HEK293 (cell line): ENCODE measurements around the gene CSNK2A2.

Experiments used
- CTCF ChIA-PET: fragments of 350-600 bp; formaldehyde crosslinking; extraction: SDS; loops from one replicate; lab custom pipeline; 2021; ENCODE audit warnings: antibody characterized with exemption; lab: Yijun Ruan, JAX
- POLR2A ChIA-PET: fragments of 300-600 bp; formaldehyde crosslinking; extraction: SDS; loops from one replicate; lab custom pipeline; 2020; ENCODE audit warnings: antibody characterized with exemption, inconsistent platforms; lab: Yijun Ruan, JAX
- H3K27ac ChIP-seq: fragments of 200-500 bp; sonication (Bioruptor generic); 2 replicates; pipeline ENCODE4 v1.5.1; 2014; ENCODE audit warnings: low read depth, low read length, control low read depth, inconsistent platforms; ENCODE audit errors: extremely low read depth
- H3K36me3 ChIP-seq, 2 experiments: fragments of 200-500 bp in 1 of 2; sonication (Bioruptor generic) in 1 of 2; 1 replicate in 1 of 2; 2 replicates in 1 of 2; pipeline ENCODE4 v1.5.1; 2014 to 2017; ENCODE audit warnings: inconsistent platforms in 2 of 2, low read length in 2 of 2; ENCODE audit not compliant: control insufficient read depth in 2 of 2, insufficient read depth in 1 of 2
- H3K4me1 ChIP-seq: fragments of 200-500 bp; sonication (Bioruptor generic); 2 replicates; pipeline ENCODE4 v1.5.1; 2014; ENCODE audit warnings: mild to moderate bottlenecking, low read length, inconsistent platforms; ENCODE audit not compliant: control insufficient read depth, insufficient read depth
- H3K4me3 ChIP-seq: 2 replicates; pipeline ENCODE4 v1.5.1; 2011; ENCODE audit warnings: low read depth, mild to moderate bottlenecking, control low read depth, low read length, moderate library complexity
- H3K9me3 ChIP-seq: fragments of 200-500 bp; sonication (Bioruptor generic); 2 replicates; pipeline ENCODE4 v1.5.1; 2014; ENCODE audit warnings: low read depth, low read length, inconsistent platforms; ENCODE audit not compliant: control insufficient read depth, insufficient read depth
- ATF2 ChIP-seq: fragments of 450-650 bp; formaldehyde crosslinking; IDR thresholded peaks from 2 replicates; pipeline ENCODE4 v1.5.1; 2016; ENCODE audit warnings: missing biosample characterization, missing genetic modification characterization, low read depth
- PATZ1 ChIP-seq: fragments of 450-650 bp; formaldehyde crosslinking; IDR thresholded peaks from 2 replicates; pipeline ENCODE4 v1.5.1; 2016; ENCODE audit warnings: missing biosample characterization, missing genetic modification characterization
- PRDM1 ChIP-seq: fragments of 450-650 bp; formaldehyde crosslinking; IDR thresholded peaks from 2 replicates; pipeline ENCODE4; 2016; ENCODE audit warnings: missing biosample characterization, missing genetic modification characterization
- REPIN1 ChIP-seq: fragments of 450-650 bp; formaldehyde crosslinking; IDR thresholded peaks from 2 replicates; pipeline ENCODE4 v1.5.1; 2017; ENCODE audit warnings: missing biosample characterization, missing genetic modification characterization, low read depth
- SALL2 ChIP-seq: fragments of 450-650 bp; formaldehyde crosslinking; IDR thresholded peaks from 2 replicates; pipeline ENCODE4 v1.5.0; 2017; ENCODE audit warnings: missing biosample characterization, mild to moderate bottlenecking, missing genetic modification characterization, borderline replicate concordance
- SCRT2 ChIP-seq: fragments of 450-650 bp; formaldehyde crosslinking; IDR thresholded peaks from 2 replicates; pipeline ENCODE4 v1.5.1; 2016; ENCODE audit warnings: missing biosample characterization, missing genetic modification characterization
- SP3 ChIP-seq: fragments of 450-650 bp; formaldehyde crosslinking; IDR thresholded peaks from 2 replicates; pipeline ENCODE4 v1.5.1; 2016; ENCODE audit warnings: missing biosample characterization, missing genetic modification characterization
- YY1 ChIP-seq: fragments of 450-650 bp; formaldehyde crosslinking; IDR thresholded peaks from 2 replicates; pipeline ENCODE4 v1.5.1; 2018; ENCODE audit warnings: missing biosample characterization, missing genetic modification characterization
- ZBTB8A ChIP-seq: fragments of 450-650 bp; formaldehyde crosslinking; IDR thresholded peaks from 2 replicates; pipeline ENCODE4 v1.5.1; 2016; ENCODE audit warnings: missing biosample characterization, missing genetic modification characterization
- ZFHX2 ChIP-seq: fragments of 450-650 bp; formaldehyde crosslinking; conservative IDR thresholded peaks from 2 replicates; pipeline ENCODE4 v1.5.1; 2016; ENCODE audit warnings: missing biosample characterization, missing genetic modification characterization
- ZNF112 ChIP-seq: fragments of 450-650 bp; formaldehyde crosslinking; IDR thresholded peaks from 2 replicates; pipeline ENCODE4 v1.5.0; 2017; ENCODE audit warnings: missing biosample characterization, missing genetic modification characterization
- ZNF146 ChIP-seq: fragments of 450-650 bp; formaldehyde crosslinking; IDR thresholded peaks from 2 replicates; pipeline ENCODE4 v1.5.1; 2016; ENCODE audit warnings: missing biosample characterization, missing genetic modification characterization
- ZNF366 ChIP-seq: fragments of 450-650 bp; formaldehyde crosslinking; conservative IDR thresholded peaks from 2 replicates; pipeline ENCODE4 v1.5.1; 2016; ENCODE audit warnings: missing biosample characterization, missing genetic modification characterization
- ZNF391 ChIP-seq: fragments of 450-650 bp; formaldehyde crosslinking; IDR thresholded peaks from 2 replicates; pipeline ENCODE4 v1.5.1; 2016; ENCODE audit warnings: low read depth, missing biosample characterization, missing genetic modification characterization, borderline replicate concordance
- ZNF501 ChIP-seq: fragments of 450-650 bp; formaldehyde crosslinking; IDR thresholded peaks from 2 replicates; pipeline ENCODE4 v1.5.1; 2016; ENCODE audit warnings: missing biosample characterization, missing genetic modification characterization
- ZNF521 ChIP-seq: fragments of 450-650 bp; formaldehyde crosslinking; IDR thresholded peaks from 2 replicates; pipeline ENCODE4 v1.5.1; 2017; ENCODE audit warnings: missing biosample characterization, mild to moderate bottlenecking, missing genetic modification characterization
- ZNF548 ChIP-seq: fragments of 450-650 bp; formaldehyde crosslinking; IDR thresholded peaks from 2 replicates; pipeline ENCODE4 v1.5.1; 2016; ENCODE audit warnings: missing biosample characterization, missing genetic modification characterization
- ZNF596 ChIP-seq: fragments of 450-650 bp; IDR thresholded peaks from 2 replicates; pipeline ENCODE4 v1.5.0; 2018; ENCODE audit warnings: missing biosample characterization, mild to moderate bottlenecking, missing genetic modification characterization, moderate library complexity
- ZNF600 ChIP-seq: fragments of 450-650 bp; formaldehyde crosslinking; IDR thresholded peaks from 2 replicates; pipeline ENCODE4 v1.5.1; 2016; ENCODE audit warnings: missing biosample characterization, missing genetic modification characterization
- ZNF626 ChIP-seq: fragments of 450-650 bp; sonication (Bioruptor Pico); formaldehyde crosslinking; IDR thresholded peaks from 2 replicates; pipeline ENCODE4 v1.5.1; 2018; ENCODE audit warnings: missing biosample characterization, missing genetic modification characterization, inconsistent platforms
- ZNF704 ChIP-seq: fragments of 450-650 bp; formaldehyde crosslinking; IDR thresholded peaks from 2 replicates; pipeline ENCODE4 v1.5.1; 2016; ENCODE audit warnings: missing biosample characterization, missing genetic modification characterization
- ZNF792 ChIP-seq: fragments of 450-650 bp; formaldehyde crosslinking; IDR thresholded peaks from 2 replicates; pipeline ENCODE4 v1.5.1; 2016; ENCODE audit warnings: missing biosample characterization, missing genetic modification characterization
- ZXDB ChIP-seq: fragments of 450-650 bp; formaldehyde crosslinking; IDR thresholded peaks from 2 replicates; pipeline ENCODE4 v1.5.1; 2016; ENCODE audit warnings: missing biosample characterization, missing genetic modification characterization
- TF ChIP-seq, protein P1 (sequence below): fragments of 450-650 bp; formaldehyde crosslinking; IDR thresholded peaks from 2 replicates; pipeline ENCODE4 v1.5.1; 2016; ENCODE audit warnings: missing biosample characterization, missing genetic modification characterization
- TF ChIP-seq, protein P2 (sequence below): fragments of 450-650 bp; formaldehyde crosslinking; IDR thresholded peaks from 2 replicates; pipeline ENCODE4 v1.5.1; 2016; ENCODE audit warnings: missing biosample characterization, missing genetic modification characterization

The CSNK2A2 gene

GRCh38 chr16:58111302-58111627 is 86.6 kb downstream of the CSNK2A2 start:
- peaks cover 6 to 36% of the 10 kb centered on the region in 2 experiments; a peak in 2 of 3 replicates for H3K36me3 ChIP-seq
- H3K4me1 ChIP-seq = peaks cover 4% of the 10 kb centered on the region; the same call in 1 of the 2 replicates
- POLR2A ChIA-PET = no interaction called here
- CTCF ChIA-PET = interaction anchor here (0.9 kb wide), 1 partner anchor 10 kb away, joined by 5 read pairs; no protein-coding TSS in a partner anchor
- no peak for TF ChIP-seq ZNF600 (tag by site-specific recombination)
- no peak for TF ChIP-seq ZNF704 (tag by site-specific recombination)
- TF ChIP-seq, protein P1, sequence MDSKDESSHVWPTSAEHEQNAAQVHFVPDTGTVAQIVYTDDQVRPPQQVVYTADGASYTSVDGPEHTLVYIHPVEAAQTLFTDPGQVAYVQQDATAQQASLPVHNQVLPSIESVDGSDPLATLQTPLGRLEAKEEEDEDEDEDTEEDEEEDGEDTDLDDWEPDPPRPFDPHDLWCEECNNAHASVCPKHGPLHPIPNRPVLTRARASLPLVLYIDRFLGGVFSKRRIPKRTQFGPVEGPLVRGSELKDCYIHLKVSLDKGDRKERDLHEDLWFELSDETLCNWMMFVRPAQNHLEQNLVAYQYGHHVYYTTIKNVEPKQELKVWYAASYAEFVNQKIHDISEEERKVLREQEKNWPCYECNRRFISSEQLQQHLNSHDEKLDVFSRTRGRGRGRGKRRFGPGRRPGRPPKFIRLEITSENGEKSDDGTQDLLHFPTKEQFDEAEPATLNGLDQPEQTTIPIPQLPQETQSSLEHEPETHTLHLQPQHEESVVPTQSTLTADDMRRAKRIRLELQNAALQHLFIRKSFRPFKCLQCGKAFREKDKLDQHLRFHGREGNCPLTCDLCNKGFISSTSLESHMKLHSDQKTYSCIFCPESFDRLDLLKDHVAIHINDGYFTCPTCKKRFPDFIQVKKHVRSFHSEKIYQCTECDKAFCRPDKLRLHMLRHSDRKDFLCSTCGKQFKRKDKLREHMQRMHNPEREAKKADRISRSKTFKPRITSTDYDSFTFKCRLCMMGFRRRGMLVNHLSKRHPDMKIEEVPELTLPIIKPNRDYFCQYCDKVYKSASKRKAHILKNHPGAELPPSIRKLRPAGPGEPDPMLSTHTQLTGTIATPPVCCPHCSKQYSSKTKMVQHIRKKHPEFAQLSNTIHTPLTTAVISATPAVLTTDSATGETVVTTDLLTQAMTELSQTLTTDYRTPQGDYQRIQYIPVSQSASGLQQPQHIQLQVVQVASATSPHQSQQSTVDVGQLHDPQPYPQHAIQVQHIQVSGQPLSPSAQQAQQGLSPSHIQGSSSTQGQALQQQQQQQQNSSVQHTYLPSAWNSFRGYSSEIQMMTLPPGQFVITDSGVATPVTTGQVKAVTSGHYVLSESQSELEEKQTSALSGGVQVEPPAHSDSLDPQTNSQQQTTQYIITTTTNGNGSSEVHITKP = peak; percentile 94
- TF ChIP-seq PATZ1 (tag by site-specific recombination) = no peak
- TF ChIP-seq ZNF112 (tag by site-specific recombination) = no peak
- H3K27ac ChIP-seq = no peak overlapping the region
- H3K9me3 ChIP-seq = no peaks in the 10 kb centered on the region
- H3K4me3 ChIP-seq = no peak overlapping the region

GRCh38 chr16:58110571-58111301 is 87.2 kb downstream of the CSNK2A2 start:
- Histone ChIP-seq H3K36me3 (peaks cover 6 to 31% of the 10 kb centered on the region in 2 experiments; a peak in 2 of 3 replicates), H3K4me3 (no peak overlapping the region), H3K4me1 (peaks cover 4% of the 10 kb centered on the region; the same call in 1 of the 2 replicates), H3K9me3 (no peaks in the 10 kb centered on the region), H3K27ac (no peak overlapping the region)
- ChIA-PET POLR2A (interaction anchor here (1.2 to 1.4 kb wide), 2 partner anchors 11 to 19 kb away, joined by 3 to 4 read pairs; partner anchors contain the start of gene CFAP20), CTCF (interaction anchor here (0.7 to 4.4 kb wide), 3 partner anchors 11 to 179 kb away, joined by 3 to 28 read pairs (median 15); no protein-coding TSS in a partner anchor)
- TF ChIP-seq ZNF792 (no peak), SCRT2 (peak; percentile 76), ZNF146 (tag by site-specific recombination) (no peak), ZFHX2 (peak; percentile 69), SP3 (no peak), ZNF521 (tag by site-specific recombination) (no peak), ZNF596 (tag by site-specific recombination) (no peak), ZNF626 (tag by site-specific recombination) (no peak), ATF2 (no peak), ZNF391 (tag by site-specific recombination) (no peak), ZNF548 (tag by site-specific recombination) (no peak), ZNF501 (no peak), ZXDB (tag by site-specific recombination) (no peak), PRDM1 (tag by site-specific recombination) (no peak), SALL2 (no peak), REPIN1 (tag by site-specific recombination) (no peak), ZBTB8A (tag by site-specific recombination) (0 out of 2 replicates have a peak, but pooled peaks have one; percentile 21), ZNF366 (tag by site-specific recombination) (0 out of 2 replicates have a peak, but pooled peaks have one; percentile 13), YY1 (tag by site-specific recombination) (no peak)
- TF ChIP-seq, protein P2, sequence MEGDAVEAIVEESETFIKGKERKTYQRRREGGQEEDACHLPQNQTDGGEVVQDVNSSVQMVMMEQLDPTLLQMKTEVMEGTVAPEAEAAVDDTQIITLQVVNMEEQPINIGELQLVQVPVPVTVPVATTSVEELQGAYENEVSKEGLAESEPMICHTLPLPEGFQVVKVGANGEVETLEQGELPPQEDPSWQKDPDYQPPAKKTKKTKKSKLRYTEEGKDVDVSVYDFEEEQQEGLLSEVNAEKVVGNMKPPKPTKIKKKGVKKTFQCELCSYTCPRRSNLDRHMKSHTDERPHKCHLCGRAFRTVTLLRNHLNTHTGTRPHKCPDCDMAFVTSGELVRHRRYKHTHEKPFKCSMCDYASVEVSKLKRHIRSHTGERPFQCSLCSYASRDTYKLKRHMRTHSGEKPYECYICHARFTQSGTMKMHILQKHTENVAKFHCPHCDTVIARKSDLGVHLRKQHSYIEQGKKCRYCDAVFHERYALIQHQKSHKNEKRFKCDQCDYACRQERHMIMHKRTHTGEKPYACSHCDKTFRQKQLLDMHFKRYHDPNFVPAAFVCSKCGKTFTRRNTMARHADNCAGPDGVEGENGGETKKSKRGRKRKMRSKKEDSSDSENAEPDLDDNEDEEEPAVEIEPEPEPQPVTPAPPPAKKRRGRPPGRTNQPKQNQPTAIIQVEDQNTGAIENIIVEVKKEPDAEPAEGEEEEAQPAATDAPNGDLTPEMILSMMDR = no peak
